Stimulated activated CD8-positive, alpha-beta memory T cell treated with anti-CD3 and anti-CD28 coated beads, Interleukin-12 subunit alpha, Interleukin-12 subunit beta, amount 100 ng/mL, for 4 hours (primary cell): ENCODE results near the gene SPPL2B.

Experiments used
- DNase-seq: peaks from one replicate; pipeline ENCODE4 v3.0.0-alpha.2; 2020; ENCODE audit warnings: low read depth

SPPL2B gene

DNA sequence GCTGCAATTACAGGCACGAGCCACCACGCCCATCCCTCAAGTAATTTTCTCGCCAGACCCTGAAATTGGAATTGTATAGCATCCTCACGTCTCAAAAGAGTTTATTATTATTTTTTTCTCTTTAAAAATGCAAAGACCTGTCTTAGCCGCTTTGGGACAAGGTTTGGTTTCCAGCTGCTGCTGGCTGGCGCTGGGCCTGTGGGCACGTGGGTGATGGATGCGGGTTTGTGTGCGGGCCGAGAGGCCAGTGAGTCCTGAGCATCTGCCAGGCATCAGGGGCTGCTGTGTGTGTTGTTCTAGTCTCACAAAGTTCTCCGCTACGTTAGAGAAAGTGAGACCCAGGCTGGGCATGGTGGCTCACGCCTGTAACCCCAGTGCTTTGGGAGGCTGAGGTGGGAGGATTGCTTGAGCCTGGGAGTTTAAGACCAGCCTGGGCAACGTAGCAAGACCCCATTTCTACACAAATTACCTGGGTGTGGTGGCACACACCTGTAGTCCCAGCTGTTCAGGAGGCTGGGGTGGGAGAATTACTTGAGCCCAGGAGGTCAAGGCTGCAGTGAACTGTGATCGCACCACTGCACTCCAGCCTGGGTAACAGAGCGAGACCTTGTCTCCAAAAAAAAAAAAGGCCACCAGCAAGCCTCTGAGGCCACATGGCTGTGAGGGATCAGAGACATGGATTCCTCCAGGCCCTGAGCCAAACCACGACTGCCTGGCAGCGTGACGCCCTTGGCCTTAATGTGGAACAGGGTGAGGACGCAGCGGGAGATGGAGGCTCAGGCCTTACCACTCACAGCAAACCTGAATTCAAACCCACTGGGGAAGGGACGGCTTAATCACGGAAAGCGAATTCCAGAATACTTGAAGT, 26.9 kb downstream of the SPPL2B start:
- DNase-seq, result no peak

DNA sequence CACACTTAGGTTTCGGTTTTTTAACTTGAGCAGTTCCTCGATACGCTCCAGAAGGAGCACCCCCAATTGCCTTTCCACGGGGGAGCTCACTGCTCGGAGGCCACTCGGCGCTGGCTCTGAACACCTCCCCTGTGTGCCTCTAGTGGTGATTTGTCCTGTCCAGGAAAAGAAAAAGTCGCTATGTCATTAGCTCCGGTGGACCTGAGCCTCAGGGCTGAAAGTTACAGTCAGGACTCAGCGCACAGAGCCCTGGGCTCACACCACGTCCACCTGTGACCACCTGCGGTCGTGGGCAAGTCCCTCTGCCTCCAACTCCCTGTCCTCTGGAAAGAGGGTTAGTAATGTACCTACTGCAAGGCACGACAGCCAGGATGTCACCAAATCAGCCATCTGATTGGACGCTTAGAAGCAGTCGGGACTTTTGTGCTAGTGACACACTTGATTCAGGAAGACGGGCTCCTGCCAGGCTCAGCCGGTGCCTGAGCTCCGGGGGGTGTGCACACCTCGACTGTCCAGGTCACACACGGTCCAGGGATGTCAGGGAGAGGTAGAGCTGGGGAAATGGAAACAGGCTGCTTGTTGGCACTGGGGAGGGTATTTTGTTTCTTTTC, 27.7 kb downstream of the SPPL2B start:
- no peak for DNase-seq

DNA sequence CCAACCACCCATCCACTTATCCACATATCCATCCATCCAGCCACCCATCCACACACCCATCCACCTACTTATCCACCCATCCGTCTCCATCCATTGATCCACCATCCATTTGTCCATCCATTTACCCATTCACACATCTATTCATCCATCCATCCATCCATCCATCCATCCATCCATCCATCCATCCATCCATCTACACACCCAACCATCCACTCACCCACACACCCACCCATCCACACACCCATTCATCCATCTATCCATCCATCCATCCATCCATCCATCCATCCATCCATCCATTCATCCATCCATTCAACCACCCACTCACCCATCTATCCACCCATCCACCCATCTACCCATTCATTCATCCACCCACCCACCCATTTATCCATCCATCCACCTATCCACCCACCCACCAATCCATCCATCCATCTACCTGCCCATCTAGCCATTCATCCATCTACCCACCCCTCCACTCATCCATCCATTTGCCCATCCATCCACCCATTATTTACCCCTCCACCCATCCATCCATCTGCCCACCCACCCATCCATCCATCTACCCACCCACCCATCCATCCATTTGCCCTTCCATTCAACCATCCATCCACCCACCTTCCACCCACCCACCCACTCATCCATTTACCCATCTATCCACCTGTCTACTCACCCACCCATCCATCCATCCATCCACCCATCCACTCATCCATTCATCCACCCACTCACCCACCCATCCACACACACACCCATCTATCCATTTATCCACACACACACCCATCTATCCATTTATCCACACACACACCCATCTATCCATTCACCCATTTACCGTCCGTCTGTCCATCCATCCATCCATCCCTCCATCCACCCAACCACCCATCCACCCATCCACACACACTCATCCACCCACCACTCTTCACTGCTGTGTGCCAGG, 29.1 kb downstream of the SPPL2B start:
- no peak for DNase-seq

DNA sequence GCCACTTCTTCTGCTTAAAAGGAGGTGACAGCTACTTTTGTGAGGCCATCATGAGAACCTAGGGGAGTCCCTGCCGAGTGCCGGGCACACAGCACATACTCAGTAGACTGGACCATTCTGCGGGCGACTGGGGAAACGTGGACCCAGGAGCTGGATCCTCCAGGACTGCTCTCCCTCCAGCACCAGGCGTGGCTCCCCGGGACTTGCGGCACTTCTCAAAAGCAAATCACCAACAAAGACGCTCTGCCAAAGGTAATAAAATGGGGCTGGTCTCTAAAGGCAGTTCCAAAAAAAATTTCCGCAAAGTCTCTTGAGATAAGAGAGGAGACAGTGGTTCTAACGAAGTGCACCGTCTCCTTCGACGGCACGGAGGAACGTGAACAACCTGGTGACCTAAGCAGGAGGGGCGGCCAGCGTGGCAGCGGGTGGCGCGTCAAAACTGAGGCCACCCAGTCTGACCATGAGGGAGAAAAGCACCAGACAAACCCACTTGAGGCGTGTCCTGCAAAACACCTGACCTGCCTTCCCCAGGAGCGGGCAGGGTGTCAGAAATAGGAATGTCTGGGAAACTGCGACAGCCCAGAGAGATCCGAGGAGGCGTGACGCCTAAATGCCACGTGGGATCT, 30.2 kb downstream of the SPPL2B start:
- DNase-seq, result no peak

DNA sequence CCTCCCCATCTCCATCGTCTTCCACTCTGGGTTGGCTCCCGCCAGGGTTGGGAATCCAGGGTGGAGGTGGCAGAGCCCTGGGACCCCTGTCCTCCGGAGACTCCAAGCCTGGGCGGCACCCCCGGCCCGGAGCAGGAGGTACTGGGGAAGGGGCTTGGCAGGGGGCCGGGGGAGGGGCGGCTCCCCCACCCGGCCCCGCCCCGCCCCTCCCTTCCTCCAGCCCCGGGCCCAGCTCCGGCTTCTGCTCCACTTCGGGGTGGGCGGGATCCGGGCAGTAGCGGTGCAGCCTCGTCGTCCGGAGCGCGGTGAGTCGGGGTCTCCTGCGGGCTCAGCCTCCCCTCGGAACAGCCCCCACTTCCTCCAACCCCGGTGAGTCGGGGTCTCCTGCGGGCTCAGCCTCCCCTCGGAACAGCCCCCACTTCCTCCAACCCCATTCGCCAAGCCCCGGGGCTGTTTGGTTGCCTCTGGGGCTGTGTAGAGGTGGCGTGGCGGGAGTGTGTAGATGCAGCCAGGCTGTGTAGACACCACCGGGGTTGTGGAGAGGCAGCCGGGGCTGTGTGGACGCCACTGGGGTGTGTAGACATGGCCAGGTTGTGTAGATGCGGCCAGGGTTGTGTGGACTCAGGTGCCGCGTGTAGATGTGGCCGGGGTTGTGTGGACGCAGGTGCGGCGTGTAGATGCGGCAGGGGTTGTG, 31.7 kb downstream of the SPPL2B start, which contains the start of gene TMPRSS9:
TSS of gene TMPRSS9 (plus strand) at position 274 of the 694 bp plus-strand sequence. CDS start 29,521 bp downstream, outside the sequence.
- no peak for DNase-seq

DNA sequence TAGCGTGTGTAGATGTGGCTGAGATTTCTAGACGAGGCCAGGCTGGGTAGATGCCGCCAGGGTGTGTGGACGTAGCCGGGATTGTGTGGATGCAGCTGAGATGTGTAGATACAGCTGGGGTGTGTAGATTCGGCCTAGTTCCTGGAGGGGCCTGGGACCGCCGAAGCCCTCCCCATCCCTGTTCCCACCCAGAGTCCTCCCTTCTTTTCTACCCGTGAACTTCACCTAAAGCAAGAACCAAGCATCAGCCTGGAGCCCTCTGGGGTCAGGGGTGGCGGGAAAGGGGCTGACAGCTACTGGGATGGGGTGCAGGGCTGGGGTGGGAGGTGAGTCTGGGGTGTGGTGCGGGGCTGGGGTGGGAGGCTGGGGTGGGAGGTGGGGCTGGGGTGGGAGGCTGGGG, 32.3 kb downstream of the SPPL2B start:
- DNase-seq, result no peak

DNA sequence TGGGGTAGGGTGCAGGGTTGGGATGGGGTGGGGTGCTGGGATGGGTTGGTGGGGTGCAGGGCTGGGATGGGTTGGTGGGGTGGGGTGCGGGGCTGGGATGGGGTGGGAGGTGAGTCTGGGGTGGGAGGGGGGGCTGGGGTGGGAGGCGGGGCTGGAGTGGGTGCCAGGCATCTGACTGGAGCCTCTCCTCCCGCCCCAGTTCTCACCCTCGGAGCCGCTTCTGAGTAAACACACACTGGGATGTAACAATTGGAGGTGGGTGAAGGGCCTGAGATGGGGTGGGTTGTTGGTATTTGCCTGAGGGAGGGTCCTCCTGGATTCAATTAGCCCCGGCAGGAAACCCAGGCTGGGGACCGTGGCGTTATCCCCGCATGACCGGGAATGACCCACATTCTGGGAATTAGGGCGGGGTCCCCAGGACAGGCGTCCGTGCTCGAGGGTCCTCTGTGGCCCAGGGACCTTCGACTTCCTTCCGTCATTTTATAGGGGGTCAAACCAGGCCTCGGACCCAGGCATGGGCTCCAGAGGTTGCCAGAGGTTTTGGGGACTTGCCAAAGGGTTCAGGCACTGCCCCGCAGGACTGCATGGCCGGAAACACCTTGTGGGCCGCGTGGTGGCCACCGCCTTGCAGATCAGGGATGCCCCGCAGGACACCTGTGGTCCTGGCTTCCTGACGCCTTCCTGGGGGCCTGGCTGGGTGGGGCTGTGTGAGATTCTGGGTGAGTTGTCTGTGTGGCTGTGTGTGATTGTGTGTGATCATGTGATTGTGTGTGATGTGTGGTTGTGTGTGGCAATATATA, 33.0 kb downstream of the SPPL2B start:
- no peak for DNase-seq

DNA sequence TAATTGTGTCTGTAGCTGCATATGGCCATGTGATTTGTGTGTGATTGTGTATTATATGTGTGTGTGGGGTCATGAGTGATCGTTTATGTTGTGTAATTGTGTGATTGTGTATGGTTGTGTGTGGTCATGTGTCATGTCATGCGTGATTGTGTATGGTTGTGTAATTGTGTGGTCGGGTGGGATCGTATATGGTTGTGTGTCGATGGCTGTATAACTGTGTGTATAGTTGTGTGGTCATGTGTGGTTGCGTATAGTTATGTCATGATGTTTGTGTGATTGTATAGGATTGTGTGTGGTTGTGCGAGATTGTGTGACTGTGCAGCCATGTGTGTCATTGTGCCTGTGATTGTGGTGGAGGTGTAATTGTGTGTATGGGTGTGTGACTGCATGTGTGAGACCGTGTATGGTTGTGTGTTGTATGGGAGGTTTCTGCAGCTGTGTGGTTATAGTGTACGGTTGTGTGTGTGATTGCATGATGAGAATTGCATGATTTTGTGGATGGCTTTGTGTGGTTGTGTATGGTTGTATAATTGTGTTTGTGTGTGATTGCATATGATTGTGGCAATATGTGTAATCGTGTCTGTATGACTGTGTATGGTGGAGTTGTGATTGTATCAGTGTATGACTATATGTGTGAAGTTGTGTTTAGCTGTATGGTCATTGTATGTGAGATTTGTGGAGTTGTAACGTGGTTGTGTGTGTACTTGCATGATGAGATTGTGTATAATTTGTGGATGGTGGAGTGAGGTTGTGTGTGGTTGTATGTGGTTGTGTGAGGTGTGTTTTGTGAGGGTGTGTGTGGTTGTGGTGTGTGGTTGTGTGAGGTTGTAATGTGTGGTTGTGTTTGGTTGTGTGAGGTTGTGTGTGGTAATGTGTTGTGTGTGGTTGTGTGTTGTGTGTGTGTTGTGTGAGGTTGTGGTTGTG, 33.8 kb downstream of the SPPL2B start:
- DNase-seq, result no peak

DNA sequence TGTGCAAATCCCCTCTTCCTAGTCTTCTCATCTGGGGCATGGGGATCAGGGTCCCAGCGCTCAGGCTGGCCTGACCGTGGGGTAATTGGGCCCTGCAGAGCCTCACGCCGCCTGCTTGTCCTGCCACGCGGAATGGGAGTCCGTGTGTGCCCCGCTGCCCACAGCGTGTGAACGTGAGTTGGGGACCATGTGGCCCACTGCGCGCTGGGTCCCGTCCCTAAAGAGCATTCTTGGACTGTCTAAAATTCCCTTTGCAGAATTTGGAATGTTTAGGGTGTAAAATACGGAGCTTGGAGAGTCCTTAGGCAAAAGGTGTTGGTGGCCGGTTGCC, 34.5 kb downstream of the SPPL2B start:
- no peak for DNase-seq

DNA sequence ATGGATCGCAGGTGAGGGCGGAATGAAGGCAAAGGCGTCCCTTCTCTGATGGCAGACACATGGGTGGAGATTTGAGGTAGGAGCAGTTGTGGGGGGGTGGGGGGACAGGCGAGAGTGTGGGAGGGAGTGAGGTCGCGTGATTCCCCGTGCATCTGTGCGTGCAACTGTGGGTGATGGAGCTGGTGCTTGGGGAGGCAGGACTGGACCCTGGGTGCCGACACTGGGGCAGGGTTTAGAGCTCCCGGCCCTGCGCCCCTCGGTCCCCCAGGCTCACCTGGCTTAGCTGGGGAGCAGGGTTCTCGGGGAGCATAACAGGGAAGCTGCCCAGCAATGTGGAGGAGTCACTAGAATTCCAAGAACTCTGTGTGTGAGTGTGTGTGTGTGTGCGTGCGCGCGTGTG, 34.9 kb downstream of the SPPL2B start:
- no peak for DNase-seq

DNA sequence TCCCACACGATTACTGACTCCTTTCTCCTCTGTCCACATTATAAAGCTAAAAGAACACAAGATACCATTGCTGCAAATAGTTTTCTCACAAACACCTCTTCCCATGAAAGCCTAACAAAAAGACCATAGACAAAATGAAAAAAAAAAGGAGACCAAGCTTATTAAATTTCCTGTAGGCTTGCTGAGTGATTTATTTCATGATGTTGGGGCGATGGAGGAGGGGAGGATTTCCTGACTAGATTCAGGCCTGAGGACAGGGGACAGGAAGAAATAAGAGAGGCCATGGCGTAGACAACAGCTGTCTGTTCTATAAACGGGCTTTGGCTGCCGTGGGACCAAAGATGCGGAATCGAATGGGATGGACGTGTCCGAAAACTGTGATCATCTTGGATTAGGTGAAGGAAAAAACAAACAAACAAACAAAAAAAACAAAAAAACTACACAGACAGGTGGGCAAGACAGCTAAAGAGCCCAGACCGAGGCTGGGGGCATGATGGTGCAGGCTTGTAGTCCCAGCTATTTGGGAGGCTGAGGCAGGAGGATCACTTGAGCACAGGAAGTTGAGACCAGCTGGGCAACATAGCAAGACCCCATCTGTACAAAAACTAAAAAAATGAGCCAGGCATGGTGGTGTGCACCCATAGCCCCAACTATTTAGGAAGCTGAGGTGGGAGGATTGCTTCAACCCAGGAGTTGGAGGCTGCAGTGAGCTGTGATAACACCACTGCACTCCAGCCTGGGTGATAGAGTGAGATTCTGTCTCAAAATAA, 36.9 kb downstream of the SPPL2B start:
- DNase-seq, result no peak

DNA sequence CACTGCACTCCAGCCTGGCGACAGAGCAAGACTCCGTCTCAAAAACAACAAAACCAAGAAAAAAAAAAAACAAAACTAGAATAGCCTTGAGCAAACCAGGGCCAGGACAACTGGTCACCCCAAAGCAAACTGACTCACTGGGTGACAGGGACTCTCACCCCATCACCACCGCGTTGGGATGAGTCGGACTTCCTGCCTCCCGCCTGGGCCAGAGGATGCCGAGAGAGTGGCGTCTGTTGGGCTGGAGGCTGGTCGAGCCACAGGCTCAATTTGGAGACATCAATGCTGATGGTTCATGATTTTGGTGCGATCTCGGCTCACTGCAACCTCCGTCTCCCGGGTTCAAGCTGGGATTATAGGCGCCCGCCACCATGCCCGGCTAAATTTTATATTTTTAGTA, 43.2 kb downstream of the SPPL2B start:
- no peak for DNase-seq

DNA sequence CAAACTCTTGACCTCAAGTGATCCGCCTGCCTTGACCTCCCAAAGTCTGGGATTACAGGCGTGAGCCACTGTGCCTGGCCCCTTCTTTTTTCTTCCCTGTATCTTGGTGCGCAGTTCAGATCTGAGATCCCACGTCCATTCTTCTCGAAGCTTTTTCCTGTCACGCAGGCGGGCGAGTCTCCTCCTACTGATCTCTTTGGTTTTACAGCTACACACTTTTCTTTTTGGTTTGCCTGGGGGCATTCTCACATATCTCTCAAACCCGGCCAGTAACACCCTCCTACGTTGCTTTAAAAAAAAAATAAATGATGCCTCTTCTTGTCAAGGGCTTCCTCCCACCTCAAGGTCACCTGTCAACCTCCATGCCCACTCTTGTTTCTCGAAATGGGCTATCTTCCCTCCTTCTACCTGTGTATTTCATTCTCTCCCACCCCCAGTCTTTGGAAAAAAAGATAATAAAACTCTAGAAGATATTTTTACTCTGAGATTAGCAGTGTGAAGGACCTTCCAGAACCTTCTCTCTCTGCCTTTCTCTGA, 43.7 kb downstream of the SPPL2B start:
- no peak for DNase-seq

DNA sequence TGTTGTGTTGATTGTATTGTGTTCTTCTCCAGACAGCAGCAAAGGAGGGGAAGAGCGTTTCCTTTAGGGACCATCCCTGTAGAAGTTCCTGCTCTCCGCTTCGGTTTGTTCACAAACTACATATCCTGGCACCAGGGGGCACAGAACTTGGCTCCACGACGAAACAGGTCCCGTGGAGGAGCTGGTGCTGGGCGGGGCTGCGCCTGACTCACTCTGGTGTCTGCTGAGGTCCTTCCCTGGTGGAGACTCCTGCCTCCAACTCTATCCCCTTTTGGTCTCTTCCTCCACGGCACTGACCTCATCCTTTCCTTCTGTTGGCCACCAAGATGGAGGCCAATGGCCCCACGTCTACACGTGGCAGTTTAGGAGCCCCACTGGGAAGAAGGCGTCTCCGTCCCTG, 46.3 kb downstream of the SPPL2B start:
- DNase-seq, result no peak

DNA sequence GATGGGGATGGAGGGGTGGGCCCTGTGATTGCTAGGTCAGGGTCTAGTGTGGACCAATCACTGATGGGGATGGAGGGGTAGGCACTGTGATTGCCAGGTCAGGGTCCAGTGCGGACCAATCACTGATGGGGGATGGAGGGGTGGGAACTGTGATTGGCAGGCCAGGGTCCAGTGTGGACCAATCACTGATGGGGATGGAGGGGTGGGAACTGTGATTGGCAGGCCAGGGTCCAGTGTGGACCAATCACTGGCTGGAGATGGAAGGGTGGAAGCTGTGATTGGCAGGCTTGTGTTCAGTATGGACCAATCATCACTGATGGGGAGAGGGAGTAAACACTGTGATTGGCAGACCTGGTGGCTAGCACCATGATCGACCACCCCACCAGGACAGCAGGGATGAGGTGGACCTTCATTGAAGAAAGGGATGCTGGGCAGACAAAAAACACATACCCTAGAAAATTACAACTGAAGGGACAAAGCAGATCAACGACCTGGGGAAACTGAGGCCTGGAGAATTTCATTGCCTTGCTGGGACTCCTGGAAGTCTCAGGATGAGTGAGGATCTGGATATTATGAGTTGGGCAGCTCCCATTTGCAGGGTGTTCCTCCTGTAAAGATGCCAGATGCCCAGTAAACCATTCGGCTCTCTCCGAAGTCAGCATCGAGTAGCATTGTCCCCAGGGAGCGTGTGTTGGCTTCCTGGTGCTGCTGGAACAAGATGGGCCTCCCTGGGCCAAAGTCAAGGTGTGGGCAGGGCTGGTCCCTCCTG, 47.1 kb downstream of the SPPL2B start:
- DNase-seq, result no peak

DNA sequence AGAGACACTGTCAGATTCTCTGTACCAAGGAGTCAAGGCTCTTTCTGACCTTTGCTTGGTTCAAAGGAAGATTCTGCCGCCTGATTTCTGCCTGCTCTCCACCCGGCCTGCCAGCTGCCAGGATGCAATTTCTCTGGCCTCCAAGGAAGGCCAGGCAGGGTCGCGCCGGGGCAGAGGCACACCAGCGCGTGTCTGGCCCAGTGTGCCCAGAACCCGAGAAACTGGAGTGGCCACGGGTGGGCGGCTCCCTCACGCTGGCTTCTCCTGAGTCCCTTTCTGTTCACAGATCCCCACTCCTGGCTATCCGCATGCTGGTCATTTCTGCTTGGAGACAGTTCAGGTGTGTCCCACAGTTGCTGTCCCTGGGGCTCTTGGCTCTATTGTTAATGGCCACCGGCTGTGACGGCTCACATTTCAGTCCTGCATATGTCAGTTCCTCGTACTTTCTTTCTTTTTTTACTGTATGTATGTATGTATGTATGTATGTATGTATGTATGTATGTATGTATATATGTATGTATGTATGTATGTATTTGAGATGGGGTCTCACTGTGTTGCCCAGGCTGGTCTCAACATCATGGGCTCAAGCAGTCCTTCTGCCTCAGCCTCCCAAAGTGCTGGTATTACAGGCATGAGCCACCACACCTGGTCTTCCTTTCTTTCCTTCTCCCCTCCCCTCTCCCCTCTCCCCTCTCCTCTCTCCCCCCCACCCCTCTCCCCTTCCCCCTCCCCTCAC, 48.5 kb downstream of the SPPL2B start:
- DNase-seq, result no peak

DNA sequence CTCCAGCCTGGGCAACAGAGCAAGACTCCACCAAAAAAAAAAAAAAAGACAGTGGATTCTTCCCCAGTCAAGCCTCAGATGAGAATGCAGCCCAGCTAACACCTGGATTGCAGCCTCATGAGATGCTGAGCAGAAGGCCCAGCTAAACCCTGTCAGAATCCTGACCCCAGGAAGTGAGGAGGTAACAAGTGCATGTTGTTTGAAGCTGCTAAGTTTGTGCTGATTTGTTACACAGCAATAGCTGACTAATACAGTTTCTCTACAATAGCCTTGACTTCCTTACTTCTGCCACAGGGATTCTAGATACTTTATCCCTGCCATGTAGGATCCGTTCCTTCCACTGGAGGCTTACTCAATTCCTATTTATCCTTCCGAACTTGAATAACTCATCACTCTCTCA, 52.1 kb downstream of the SPPL2B start:
- DNase-seq, result no peak
